Measurements from ENCODE around the gene URB1. TPM values are rescaled to one million over a fixed set of nuclear protein-coding genes. Genes with fewer than 3 reads are reported as not detected.
"Not testable (repeated sequence)": the region's sequence is repeated elsewhere in the genome, so short reads cannot be mapped to it uniquely, and the experiment has no call there.

The URB1 gene
- total and polyA plus RNA-seq, 3 experiments from 2014 or later, result 3.9 to 39.8 (median 38.9) TPM

DNA sequence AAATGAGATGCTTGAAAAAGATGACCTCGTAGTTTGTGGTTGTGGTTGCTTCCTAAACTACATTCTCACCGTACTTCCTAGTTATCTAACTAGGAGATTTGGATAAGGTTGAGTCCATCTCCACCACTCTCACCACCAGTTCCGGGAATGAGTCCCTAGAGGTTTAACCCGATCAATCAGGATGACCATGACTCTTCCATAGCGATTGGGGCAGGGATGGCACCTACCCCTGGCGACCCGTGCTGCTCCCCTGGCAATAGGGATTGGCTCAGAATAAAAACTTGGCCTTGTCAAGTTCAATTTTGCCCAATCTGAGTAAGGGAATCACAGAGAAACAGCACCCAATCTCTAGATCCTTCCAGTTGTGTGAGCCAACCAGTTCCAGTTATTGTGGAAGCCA is 111.3 kb downstream of the URB1 start:
- Histone ChIP-seq H3K4me3 (ENCODE audit: low read length) (no peak overlapping the region), H3K36me3 (ENCODE audit: insufficient read depth, low read length) (no peaks in the 10 kb centered on the region), H3K27ac (ENCODE audit: low read depth, low read length) (no peak overlapping the region), H3K27me3 (ENCODE audit: insufficient read depth, low read length, poor library complexity, severe bottlenecking) (no peaks in the 10 kb centered on the region), H3K4me1 (ENCODE audit: insufficient read depth, low read length) (peaks cover 18% of the 10 kb centered on the region), H3K9me3 (ENCODE audit: low read length) (no peaks in the 10 kb centered on the region)
- H3K4me3 Mint-ChIP-seq, result peak overlapping the region in 1 of 7 donors; percentile 50
- DNase-seq, result no peak
- POLR2A ChIA-PET, result no interaction called here
- H3K27ac Mint-ChIP-seq, result no peak overlapping the region
- H3K27me3 Mint-ChIP-seq, result peaks cover 0 to 11% of the 10 kb centered on the region in 2 donors
- peaks cover 0 to 6% (median 4%) of the 10 kb centered on the region in 3 donors for H3K36me3 Mint-ChIP-seq
- no peaks in the 10 kb centered on the region for H3K9me3 Mint-ChIP-seq
- CTCF ChIA-PET, result no interaction called here
- H3K4me1 Mint-ChIP-seq, result peaks cover 21 to 29% (median 28%) of the 10 kb centered on the region in 3 donors

DNA sequence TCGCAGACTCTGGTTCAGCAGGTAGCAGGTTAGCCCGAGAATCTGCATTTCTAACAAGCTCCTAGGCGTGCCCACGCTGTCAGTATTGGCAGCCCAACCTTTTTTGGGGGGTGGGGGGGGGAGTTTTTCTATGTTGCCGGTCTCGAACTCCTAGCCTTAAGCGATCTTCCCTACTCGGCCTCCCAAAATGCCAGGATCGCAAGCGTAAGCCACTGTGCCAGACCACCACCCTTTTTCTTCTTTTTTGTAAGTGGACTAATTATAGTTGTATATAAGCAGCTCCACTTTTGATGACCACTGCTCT is 113.5 kb downstream of the URB1 start:
- H3K27ac ChIP-seq (ENCODE audit: low read depth, low read length), result peak overlapping the region; percentile 65
- no peaks in the 10 kb centered on the region for H3K27me3 ChIP-seq (ENCODE audit: insufficient read depth, low read length, poor library complexity, severe bottlenecking)
- no peaks in the 10 kb centered on the region for H3K9me3 ChIP-seq (ENCODE audit: low read length)
- H3K4me1 ChIP-seq (ENCODE audit: insufficient read depth, low read length), result peaks cover 18% of the 10 kb centered on the region
- Mint-ChIP-seq H3K36me3 (peaks cover 0 to 13% (median 8%) of the 10 kb centered on the region in 3 donors), H3K9me3 (no peaks in the 10 kb centered on the region), H3K27ac (peak overlapping the region; percentile 93 to 98 (median 96)), H3K4me1 (peaks cover 24 to 29% (median 28%) of the 10 kb centered on the region in 3 donors), H3K4me3 (peak overlapping the region; percentile 98 to 100 (median 99)), H3K27me3 (peaks cover 0 to 7% of the 10 kb centered on the region in 2 donors)
- peak overlapping the region; percentile 69 for H3K4me3 ChIP-seq (ENCODE audit: low read length)
- DNase-seq, result no peak
- POLR2A ChIA-PET, result interaction anchor here (1.4 to 1.5 kb wide), 2 partner anchors 333 to 492 kb away, joined by 3 read pairs; partner anchors contain the start of genes CFAP298 and PAXBP1
- CTCF ChIA-PET, result interaction anchor here (1.1 to 1.2 kb wide), 2 partner anchors 12 to 290 kb away, joined by 3 read pairs; no protein-coding TSS in a partner anchor
- no peaks in the 10 kb centered on the region for H3K36me3 ChIP-seq (ENCODE audit: insufficient read depth, low read length)

DNA sequence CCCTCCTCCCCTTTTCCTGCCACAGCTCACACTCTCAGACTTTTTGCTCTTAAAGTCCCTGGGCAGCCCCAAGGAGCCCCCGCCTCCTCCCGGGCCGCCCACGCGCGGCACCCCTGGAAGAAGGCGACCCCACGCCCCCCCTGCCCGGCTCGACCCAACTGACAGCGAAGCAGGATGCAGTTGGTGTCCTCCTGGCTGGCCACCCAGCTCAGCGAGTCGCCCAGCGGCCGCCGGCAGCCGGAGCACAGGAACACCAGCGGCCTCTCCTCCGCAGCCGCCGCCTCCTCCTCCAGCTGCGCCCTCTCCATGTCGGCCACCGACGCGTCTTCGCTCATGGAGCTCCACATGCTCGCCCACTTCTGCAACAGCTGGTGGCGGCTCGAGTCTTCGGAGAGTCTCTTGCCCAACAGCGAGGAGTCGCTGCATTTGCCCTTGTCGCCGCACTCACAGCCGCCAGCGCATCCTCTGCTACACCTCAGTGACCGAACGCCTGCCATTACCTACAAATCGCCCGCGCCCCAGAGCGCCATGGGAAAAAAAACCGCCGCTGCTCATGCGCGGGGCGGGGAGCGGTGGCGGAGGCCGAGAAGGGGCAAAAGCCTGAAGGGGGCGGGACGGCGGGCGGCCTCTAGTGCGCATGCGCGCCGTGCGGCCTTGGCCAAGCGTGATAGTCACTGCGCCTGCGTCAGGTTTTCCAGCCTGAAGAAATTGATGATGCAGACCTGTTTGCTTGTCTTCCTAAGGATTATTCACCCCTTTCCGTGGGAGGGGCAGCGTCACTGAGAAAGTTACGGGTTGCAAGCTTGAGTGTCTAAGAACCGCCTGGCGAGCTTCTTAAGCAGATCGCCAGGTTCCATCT is 114.1 kb downstream of the URB1 start, which contains the start of gene MIS18A:
Gene MIS18A (minus strand): TSS at position 532 of the 859 bp plus-strand sequence. CDS start 35 bp downstream, at position 497.
- H3K4me3 ChIP-seq (ENCODE audit: low read length), result peak within 1 kb of the TSS; percentile 69
- peak within 1 kb of the TSS; percentile 93 to 98 (median 96) for H3K27ac Mint-ChIP-seq
- H3K9me3 Mint-ChIP-seq, result no peaks in the 10 kb centered on the region
- ChIA-PET CTCF (interaction anchor here (0.7 to 1.2 kb wide), 4 partner anchors 9 to 290 kb away, joined by 3 to 4 read pairs (median 3); no protein-coding TSS in a partner anchor), POLR2A (interaction anchor here (1.4 to 1.5 kb wide), 2 partner anchors 333 to 493 kb away, joined by 3 read pairs; partner anchors contain the start of genes CFAP298 and PAXBP1)
- H3K36me3 Mint-ChIP-seq, result peaks cover 0 to 16% (median 5%) of the 10 kb centered on the region in 3 donors
- no peaks in the 10 kb centered on the region for H3K36me3 ChIP-seq (ENCODE audit: insufficient read depth, low read length)
- H3K27me3 Mint-ChIP-seq, result peaks cover 0 to 7% of the 10 kb centered on the region in 2 donors
- peaks cover 18% of the 10 kb centered on the region for H3K4me1 ChIP-seq (ENCODE audit: insufficient read depth, low read length)
- no peaks in the 10 kb centered on the region for H3K9me3 ChIP-seq (ENCODE audit: low read length)
- DNase-seq, result peak; percentile 94 to 97 (median 95)
- peak within 1 kb of the TSS; percentile 65 for H3K27ac ChIP-seq (ENCODE audit: low read depth, low read length)
- peak within 1 kb of the TSS; percentile 98 to 100 (median 99) for H3K4me3 Mint-ChIP-seq
- peaks cover 24 to 29% (median 28%) of the 10 kb centered on the region in 3 donors for H3K4me1 Mint-ChIP-seq
- H3K27me3 ChIP-seq (ENCODE audit: insufficient read depth, low read length, poor library complexity, severe bottlenecking), result no peaks in the 10 kb centered on the region

- POLR2A ChIA-PET, result interaction anchor here (1.4 to 1.5 kb wide), 2 partner anchors 334 to 493 kb away, joined by 3 read pairs; partner anchors contain the start of genes CFAP298 and PAXBP1
- no peak for DNase-seq
- H3K36me3 Mint-ChIP-seq, result peaks cover 0 to 21% (median 5%) of the 10 kb centered on the region in 3 donors
- H3K4me3 Mint-ChIP-seq, result peak overlapping the region; percentile 98 to 100 (median 99)
- H3K4me1 Mint-ChIP-seq, result peaks cover 24 to 29% (median 28%) of the 10 kb centered on the region in 3 donors
- CTCF ChIA-PET, result interaction anchor here (1.1 to 1.2 kb wide), 3 partner anchors 8 to 291 kb away, joined by 3 to 4 read pairs (median 3); no protein-coding TSS in a partner anchor
- no peaks in the 10 kb centered on the region for H3K27me3 ChIP-seq (ENCODE audit: insufficient read depth, low read length, poor library complexity, severe bottlenecking)
- peak overlapping the region; percentile 65 for H3K27ac ChIP-seq (ENCODE audit: low read depth, low read length)
- peak overlapping the region; percentile 21 to 97 (median 73) for H3K27ac Mint-ChIP-seq
- H3K27me3 Mint-ChIP-seq, result peaks cover 0 to 7% of the 10 kb centered on the region in 2 donors
- peak overlapping the region; percentile 69 for H3K4me3 ChIP-seq (ENCODE audit: low read length)
- no peaks in the 10 kb centered on the region for H3K9me3 Mint-ChIP-seq
- H3K4me1 ChIP-seq (ENCODE audit: insufficient read depth, low read length), result peaks cover 18% of the 10 kb centered on the region
- no peaks in the 10 kb centered on the region for H3K36me3 ChIP-seq (ENCODE audit: insufficient read depth, low read length)
- no peaks in the 10 kb centered on the region for H3K9me3 ChIP-seq (ENCODE audit: low read length)
These were observed 114.7 kb downstream of the URB1 start for GRCh38 chr21:32278103-32278502.

- ChIA-PET CTCF (no interaction called here), POLR2A (no interaction called here)
- Histone ChIP-seq H3K9me3 (ENCODE audit: low read length) (no peaks in the 10 kb centered on the region), H3K4me1 (ENCODE audit: insufficient read depth, low read length) (peaks cover 18% of the 10 kb centered on the region), H3K27me3 (ENCODE audit: insufficient read depth, low read length, poor library complexity, severe bottlenecking) (no peaks in the 10 kb centered on the region), H3K27ac (ENCODE audit: low read depth, low read length) (no peak overlapping the region), H3K4me3 (ENCODE audit: low read length) (no peak overlapping the region), H3K36me3 (ENCODE audit: insufficient read depth, low read length) (no peaks in the 10 kb centered on the region)
- Mint-ChIP-seq H3K36me3 (peaks cover 0 to 33% (median 6%) of the 10 kb centered on the region in 3 donors), H3K27ac (peak overlapping the region in 1 of 8 donors; percentile 25), H3K4me1 (peaks cover 24 to 29% (median 28%) of the 10 kb centered on the region in 3 donors), H3K4me3 (peak overlapping the region in 5 of 7 donors; percentile 41 to 73 (median 48)), H3K27me3 (peaks cover 0 to 7% of the 10 kb centered on the region in 2 donors), H3K9me3 (no peaks in the 10 kb centered on the region)
- DNase-seq, result no peak
These were observed 116.1 kb downstream of the URB1 start for GRCh38 chr21:32276671-32277070.

DNA sequence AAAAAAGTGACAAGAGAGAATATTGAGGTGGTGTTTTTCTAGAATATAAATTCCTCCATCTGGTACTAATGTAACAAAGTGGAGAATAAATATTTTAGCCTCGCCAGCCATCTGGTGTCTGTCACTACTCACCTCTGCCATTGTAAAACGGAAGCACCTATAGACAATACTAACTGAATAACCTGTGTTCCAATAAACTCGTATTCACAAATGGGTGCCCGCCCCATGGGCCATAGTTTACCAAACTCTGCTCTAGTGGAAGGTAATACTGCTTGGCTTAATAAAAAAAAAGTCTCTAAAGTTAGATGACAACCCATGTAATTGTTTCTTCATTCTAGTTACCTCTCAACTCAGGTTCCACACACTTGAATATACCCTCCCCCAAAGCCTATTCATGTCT is 122.1 kb downstream of the URB1 start:
- CTCF ChIA-PET, result no interaction called here
- H3K4me1 ChIP-seq (ENCODE audit: insufficient read depth, low read length), result no peaks in the 10 kb centered on the region
- peaks cover 3% of the 10 kb centered on the region for H3K36me3 ChIP-seq (ENCODE audit: insufficient read depth, low read length)
- H3K9me3 ChIP-seq (ENCODE audit: low read length), result no peaks in the 10 kb centered on the region
- Mint-ChIP-seq H3K27ac (peak overlapping the region in 1 of 8 donors; percentile 30), H3K27me3 (no peaks in the 10 kb centered on the region), H3K9me3 (no peaks in the 10 kb centered on the region), H3K4me3 (no peak overlapping the region), H3K4me1 (peaks cover 0 to 3% (median 0%) of the 10 kb centered on the region in 3 donors), H3K36me3 (peaks cover 3 to 77% (median 8%) of the 10 kb centered on the region in 3 donors)
- no peak overlapping the region for H3K27ac ChIP-seq (ENCODE audit: low read depth, low read length)
- H3K4me3 ChIP-seq (ENCODE audit: low read length), result no peak overlapping the region
- POLR2A ChIA-PET, result no interaction called here
- no peak for DNase-seq
- no peaks in the 10 kb centered on the region for H3K27me3 ChIP-seq (ENCODE audit: insufficient read depth, low read length, poor library complexity, severe bottlenecking)

DNA sequence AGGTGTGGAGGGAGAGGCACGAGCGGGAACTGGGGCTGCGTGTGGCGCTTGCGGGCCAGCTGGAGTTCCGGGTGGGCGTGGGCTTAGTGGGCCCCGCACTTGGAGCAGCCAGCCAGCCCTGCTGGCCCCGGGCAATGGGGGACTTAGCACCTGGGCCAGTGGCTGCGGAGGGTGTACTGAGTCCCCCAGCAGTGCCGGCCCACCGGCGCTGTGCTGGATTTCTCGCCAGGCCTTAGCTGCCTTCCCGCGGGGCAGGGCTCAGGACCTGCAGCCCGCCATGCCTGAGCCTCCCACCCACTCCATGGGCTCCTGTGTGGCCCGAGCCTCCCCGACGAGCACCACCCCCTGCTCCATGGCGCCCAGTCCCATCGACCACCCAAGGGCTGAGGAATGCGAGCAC is 127.5 kb downstream of the URB1 start:
- not testable (repeated sequence) for H3K4me3 Mint-ChIP-seq

GRCh38 chr21:32261929-32262328 is 130.9 kb downstream of the URB1 start:
- Mint-ChIP-seq H3K4me1 (peaks cover 2 to 4% (median 3%) of the 10 kb centered on the region in 3 donors), H3K36me3 (peaks cover 0 to 11% (median 2%) of the 10 kb centered on the region in 3 donors), H3K4me3 (no peak overlapping the region), H3K27ac (no peak overlapping the region), H3K27me3 (peaks cover 0 to 9% of the 10 kb centered on the region in 2 donors), H3K9me3 (no peaks in the 10 kb centered on the region)
- Histone ChIP-seq H3K9me3 (ENCODE audit: low read length) (no peaks in the 10 kb centered on the region), H3K27ac (ENCODE audit: low read depth, low read length) (no peak overlapping the region), H3K4me1 (ENCODE audit: insufficient read depth, low read length) (no peaks in the 10 kb centered on the region), H3K27me3 (ENCODE audit: insufficient read depth, low read length, poor library complexity, severe bottlenecking) (no peaks in the 10 kb centered on the region), H3K36me3 (ENCODE audit: insufficient read depth, low read length) (peaks cover under 1% of the 10 kb centered on the region), H3K4me3 (ENCODE audit: low read length) (no peak overlapping the region)
- CTCF ChIA-PET, result no interaction called here
- no peak for DNase-seq
- POLR2A ChIA-PET, result no interaction called here

More for the DNA sequence above, 127.5 kb downstream of the URB1 start:
- H3K27ac ChIP-seq (ENCODE audit: low read depth, low read length); H3K9me3 ChIP-seq (ENCODE audit: low read length); H3K27me3 Mint-ChIP-seq; DNase-seq; H3K36me3 ChIP-seq (ENCODE audit: insufficient read depth, low read length); POLR2A ChIA-PET; H3K27me3 ChIP-seq (ENCODE audit: insufficient read depth, low read length, poor library complexity, severe bottlenecking); H3K4me3 ChIP-seq (ENCODE audit: low read length); H3K9me3 Mint-ChIP-seq; H3K4me1 ChIP-seq (ENCODE audit: insufficient read depth, low read length); H3K4me1 Mint-ChIP-seq; CTCF ChIA-PET: not testable (repeated sequence)
- Mint-ChIP-seq H3K36me3 (peaks cover 3 to 41% (median 5%) of the 10 kb centered on the region in 3 donors), H3K27ac (peak overlapping the region in 1 of 8 donors; percentile 46)
